Neutrophil (primary cell): ENCODE measurements around the gene APOB.
"Not testable (repeated sequence)": the region's sequence is repeated elsewhere in the genome, so short reads cannot be mapped to it uniquely, and the experiment has no call there.

ENCODE experiments used
- H3K27ac ChIP-seq: fragments of 200-600 bp; sonication (generic); 2 replicates; pipeline ENCODE4 v1.5.1; 2016; ENCODE audit warnings: mild to moderate bottlenecking, moderate library complexity
- H3K27me3 ChIP-seq: fragments of 200-600 bp; sonication (generic); 2 replicates; pipeline ENCODE4 v1.6.0; 2016; ENCODE audit warnings: mild to moderate bottlenecking
- H3K36me3 ChIP-seq: fragments of 200-600 bp; sonication (generic); 2 replicates; pipeline ENCODE4 v1.5.1; 2017
- H3K4me1 ChIP-seq, 2 experiments: fragments of 200-600 bp in 1 of 2; sonication (generic) in 1 of 2; 1 replicate in 1 of 2; 2 replicates in 1 of 2; pipeline versions ENCODE4 v1.5.1 to v1.6.1; 2013 to 2016; ENCODE audit warnings: low read depth in 1 of 2, low read length in 1 of 2, mild to moderate bottlenecking in 1 of 2, moderate library complexity in 1 of 2; ENCODE audit not compliant: control insufficient read depth in 1 of 2, insufficient read depth in 1 of 2
- H3K4me3 ChIP-seq, 2 experiments: fragments of 200-600 bp in 1 of 2; sonication (generic) in 1 of 2; 1 replicate in 1 of 2; 2 replicates in 1 of 2; pipeline ENCODE4 v1.5.1; 2013 to 2016; ENCODE audit warnings: low read depth in 1 of 2, low read length in 1 of 2, mild to moderate bottlenecking in 1 of 2, moderate library complexity in 1 of 2
- H3K9me3 ChIP-seq: fragments of 200-600 bp; sonication (generic); 2 replicates; pipeline ENCODE4 v1.5.1; 2016
- TF ChIP-seq, protein P1 (sequence below): fragments of 200-600 bp; sonication (generic); IDR thresholded peaks from 2 replicates; pipeline ENCODE4 v1.5.1; 2016; ENCODE audit warnings: antibody characterized with exemption

APOB gene

DNA sequence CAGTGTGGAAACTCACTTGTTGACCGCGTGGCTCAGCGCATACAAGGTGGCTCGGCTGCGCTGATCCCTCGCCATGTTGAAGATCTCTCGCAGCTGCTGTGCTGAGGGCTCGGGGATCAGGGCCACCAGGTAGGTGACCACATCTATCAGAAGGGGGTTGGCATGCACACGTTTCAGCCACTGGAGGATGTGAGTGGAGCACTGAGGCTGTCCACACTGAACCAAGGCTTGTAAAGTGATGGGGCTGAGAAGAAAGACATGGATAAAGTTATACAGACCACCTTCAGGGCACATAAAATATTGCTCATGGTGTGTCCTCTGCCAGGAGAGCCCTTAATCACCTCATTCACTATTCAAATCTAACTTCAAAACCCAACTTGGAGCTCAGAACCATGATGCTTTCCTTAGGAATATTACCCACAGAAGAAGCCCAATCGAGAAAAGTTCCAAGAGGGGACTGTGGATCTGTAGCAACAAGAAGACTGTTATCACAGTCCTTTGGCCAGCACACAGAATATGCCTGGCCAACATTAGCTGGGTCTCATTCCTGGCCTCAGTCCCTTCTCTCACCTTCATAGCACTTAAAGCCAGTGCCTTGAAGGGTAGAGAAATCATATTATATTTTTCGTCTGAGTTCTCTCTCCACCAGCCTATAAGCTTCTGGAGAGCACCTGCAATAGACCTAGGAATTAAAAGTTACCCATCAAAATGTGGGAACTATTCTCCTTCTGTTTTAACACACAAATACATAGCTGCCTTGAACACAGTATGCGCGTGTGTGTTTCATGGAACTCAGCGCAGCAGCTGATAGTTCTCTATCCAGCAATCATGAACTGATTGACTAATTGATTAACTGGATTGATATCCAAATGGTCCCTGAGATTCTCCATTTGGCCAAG, 11.3 kb downstream of the APOB start:
- TF ChIP-seq, protein P1, sequence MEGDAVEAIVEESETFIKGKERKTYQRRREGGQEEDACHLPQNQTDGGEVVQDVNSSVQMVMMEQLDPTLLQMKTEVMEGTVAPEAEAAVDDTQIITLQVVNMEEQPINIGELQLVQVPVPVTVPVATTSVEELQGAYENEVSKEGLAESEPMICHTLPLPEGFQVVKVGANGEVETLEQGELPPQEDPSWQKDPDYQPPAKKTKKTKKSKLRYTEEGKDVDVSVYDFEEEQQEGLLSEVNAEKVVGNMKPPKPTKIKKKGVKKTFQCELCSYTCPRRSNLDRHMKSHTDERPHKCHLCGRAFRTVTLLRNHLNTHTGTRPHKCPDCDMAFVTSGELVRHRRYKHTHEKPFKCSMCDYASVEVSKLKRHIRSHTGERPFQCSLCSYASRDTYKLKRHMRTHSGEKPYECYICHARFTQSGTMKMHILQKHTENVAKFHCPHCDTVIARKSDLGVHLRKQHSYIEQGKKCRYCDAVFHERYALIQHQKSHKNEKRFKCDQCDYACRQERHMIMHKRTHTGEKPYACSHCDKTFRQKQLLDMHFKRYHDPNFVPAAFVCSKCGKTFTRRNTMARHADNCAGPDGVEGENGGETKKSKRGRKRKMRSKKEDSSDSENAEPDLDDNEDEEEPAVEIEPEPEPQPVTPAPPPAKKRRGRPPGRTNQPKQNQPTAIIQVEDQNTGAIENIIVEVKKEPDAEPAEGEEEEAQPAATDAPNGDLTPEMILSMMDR: no peak
- no peaks in the 10 kb centered on the region for H3K4me1 ChIP-seq
- H3K27ac ChIP-seq: no peak overlapping the region
- H3K9me3 ChIP-seq: no peaks in the 10 kb centered on the region
- H3K4me3 ChIP-seq: no peak overlapping the region
- no peaks in the 10 kb centered on the region for H3K27me3 ChIP-seq
- no peaks in the 10 kb centered on the region for H3K36me3 ChIP-seq

DNA sequence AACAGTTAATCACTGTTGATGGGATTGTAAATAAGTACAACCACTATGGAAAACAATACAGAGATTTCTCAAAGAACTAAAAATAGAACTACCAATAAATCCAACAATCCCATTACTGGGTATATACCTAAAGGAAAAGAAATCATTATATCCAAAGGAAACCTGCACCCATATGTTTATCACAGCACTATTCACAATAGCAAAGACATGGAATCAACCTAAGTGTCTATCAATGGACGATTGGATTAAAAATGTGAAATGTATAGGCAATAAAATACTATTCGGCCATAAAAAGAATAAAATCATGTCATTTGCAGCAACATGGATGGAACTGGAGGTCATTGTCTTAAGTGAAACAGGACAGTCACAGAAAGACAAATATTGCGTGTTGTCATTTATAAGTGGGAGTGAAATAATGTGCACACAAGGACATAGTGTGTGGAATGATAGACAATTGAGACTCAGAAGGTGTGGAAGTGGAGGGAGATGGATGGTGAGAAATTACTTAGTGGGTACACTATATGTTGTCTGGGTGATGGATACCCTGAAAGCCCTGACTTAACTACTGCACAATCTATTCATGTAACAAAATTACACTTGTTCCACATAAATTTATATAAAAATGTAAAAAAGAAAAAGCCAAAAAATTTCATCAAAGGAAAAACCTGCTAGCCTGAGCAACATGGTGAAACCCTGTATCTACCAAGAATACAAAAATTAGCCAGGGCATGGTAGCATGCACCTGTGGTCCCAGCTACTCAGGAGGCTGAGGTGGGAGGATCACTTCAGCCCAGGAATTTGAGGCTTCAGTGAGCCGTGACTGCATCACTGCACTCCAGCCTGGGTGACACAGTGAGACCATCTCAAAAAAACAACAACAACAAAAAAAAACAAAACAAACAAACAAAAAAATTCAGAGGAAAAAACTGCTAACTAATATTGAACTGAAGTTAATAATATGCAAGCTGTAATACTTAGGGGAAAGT, 12.6 kb downstream of the APOB start:
- H3K4me1 ChIP-seq: no peaks in the 10 kb centered on the region
- H3K27ac ChIP-seq: no peak overlapping the region
- TF ChIP-seq, protein P1: no peak
- no peaks in the 10 kb centered on the region for H3K36me3 ChIP-seq
- H3K9me3 ChIP-seq: no peaks in the 10 kb centered on the region
- H3K4me3 ChIP-seq: no peak overlapping the region
- H3K27me3 ChIP-seq: no peaks in the 10 kb centered on the region

DNA sequence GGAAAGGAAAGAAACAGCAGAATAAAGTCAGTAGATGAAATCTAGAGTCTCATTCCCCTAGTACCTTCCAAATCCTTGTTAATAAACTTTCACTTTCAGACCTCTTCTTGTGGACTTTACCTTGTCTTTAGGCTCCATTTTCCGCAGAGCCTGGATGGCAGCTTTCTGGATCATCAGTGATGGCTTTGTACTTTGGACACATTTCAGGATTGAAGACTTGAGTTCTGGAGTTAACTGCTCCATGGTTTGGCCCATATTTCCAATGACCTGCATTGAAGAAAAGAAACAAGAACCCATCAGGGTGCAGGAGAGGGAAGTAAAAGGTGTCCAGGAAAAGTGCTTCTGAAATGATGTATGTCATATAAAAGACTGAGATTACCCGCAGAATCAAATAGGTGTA, 14.4 kb downstream of the APOB start:
- TF ChIP-seq, protein P1: no peak
- no peaks in the 10 kb centered on the region for H3K36me3 ChIP-seq
- no peaks in the 10 kb centered on the region for H3K9me3 ChIP-seq
- H3K27me3 ChIP-seq: no peaks in the 10 kb centered on the region
- H3K27ac ChIP-seq: no peak overlapping the region
- H3K4me3 ChIP-seq: no peak overlapping the region
- H3K4me1 ChIP-seq: no peaks in the 10 kb centered on the region

DNA sequence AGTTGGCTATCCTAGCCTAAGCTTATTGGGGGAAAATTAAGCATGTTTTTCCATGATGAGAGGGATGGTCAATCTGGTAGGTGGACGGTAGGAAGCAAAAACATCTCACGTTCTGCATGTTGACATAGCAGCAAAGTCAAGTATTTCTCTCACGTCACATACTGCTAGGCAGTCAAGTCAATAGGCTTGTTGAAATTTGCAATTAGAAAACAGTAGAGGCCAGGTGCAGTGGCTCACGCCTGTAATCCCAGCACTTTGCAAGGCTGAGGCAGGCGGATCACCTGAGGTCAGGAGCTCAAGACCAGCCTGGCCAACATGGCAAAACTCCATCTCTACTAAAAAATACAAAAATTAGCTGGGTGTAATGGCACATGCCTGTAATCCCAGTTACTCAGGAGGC, 14.9 kb downstream of the APOB start:
- H3K9me3 ChIP-seq, H3K36me3 ChIP-seq, H3K4me3 ChIP-seq, H3K27ac ChIP-seq, H3K4me1 ChIP-seq, H3K27me3 ChIP-seq: not testable (repeated sequence)

DNA sequence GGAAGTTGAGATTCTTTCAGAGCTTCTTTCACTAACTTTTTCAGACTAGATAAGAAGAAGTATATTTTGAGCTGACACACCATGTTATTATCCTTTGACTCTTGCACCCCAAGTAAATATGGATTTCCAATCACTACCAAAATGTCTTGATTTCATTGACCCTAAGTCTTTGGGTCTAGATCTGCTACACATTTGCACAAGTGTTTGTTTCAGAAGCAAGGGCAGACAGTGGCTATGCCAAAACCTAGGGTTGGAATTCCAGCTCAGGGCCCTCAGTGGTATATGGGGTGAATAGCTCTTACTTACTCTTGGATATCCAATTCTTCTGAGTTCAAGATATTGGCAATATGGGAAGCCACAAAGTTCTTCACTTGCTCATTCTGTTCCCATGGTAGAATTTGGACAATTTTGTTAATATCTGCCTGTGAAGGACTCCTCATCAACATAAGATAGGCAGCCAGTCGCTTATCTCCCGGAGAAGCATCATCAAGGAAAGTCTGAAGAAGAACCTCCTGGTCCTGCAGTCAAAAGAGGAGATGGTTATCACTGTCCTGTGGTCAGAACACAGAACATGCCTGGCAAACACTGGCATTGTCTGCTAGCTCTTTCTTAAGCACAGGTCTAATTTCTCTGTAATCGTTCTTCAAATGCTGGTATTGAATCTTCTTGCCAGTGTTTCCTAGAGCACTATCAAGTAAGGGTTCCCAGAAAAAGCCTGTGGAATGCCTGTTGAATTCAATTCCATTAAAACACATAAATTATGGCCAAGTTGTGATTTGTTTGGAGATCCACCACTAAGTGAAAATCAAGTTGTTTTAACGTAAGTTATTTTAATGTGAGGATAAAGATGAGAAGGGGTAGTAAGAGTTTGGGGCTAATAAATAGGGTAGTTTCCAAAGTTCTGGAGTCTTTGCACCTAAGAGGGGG, 15.6 kb downstream of the APOB start:
- H3K36me3 ChIP-seq: no peaks in the 10 kb centered on the region
- no peak overlapping the region for H3K4me3 ChIP-seq
- no peak overlapping the region for H3K27ac ChIP-seq
- TF ChIP-seq, protein P1: no peak
- no peaks in the 10 kb centered on the region for H3K9me3 ChIP-seq
- no peaks in the 10 kb centered on the region for H3K4me1 ChIP-seq
- H3K27me3 ChIP-seq: no peaks in the 10 kb centered on the region
